ENCODE data around the gene RBMS1. TPM values are rescaled to one million over a fixed set of nuclear protein-coding genes. Genes with fewer than 3 reads are reported as not detected.

RBMS1 gene
- total RNA-seq = 60.8 TPM
- long read RNA-seq, full-length matches to known transcripts = 20 of 71 reads
- long read RNA-seq, partial matches to known transcripts = 6 of 71 reads
- long read RNA-seq, other reads (novel, unspliced or antisense) = 45 of 71 reads

- intact Hi-C loops (cut with micrococcal nuclease) = no loop called here
- ATAC-seq (peak; percentile 81), DNase-seq (peak; percentile 79)
These were observed at the start of gene RBMS1 for GRCh38 chr2:160493227-160494028. RBMS1 (minus strand) TSS chr2:160493807; CDS start chr2:160493363, 444 bp downstream.

- intact Hi-C loops (cut with micrococcal nuclease) = no loop called here
- ATAC-seq (no peak), DNase-seq (no peak)
These were observed 48.1 kb upstream of the RBMS1 start for GRCh38 chr2:160541745-160542144.

GRCh38 chr2:160538559-160539355 is 45.1 kb upstream of the RBMS1 start:
- peak; percentile 49 for DNase-seq
- ATAC-seq = peak; percentile 97
- intact Hi-C loops (cut with micrococcal nuclease) = no loop called here

DNA sequence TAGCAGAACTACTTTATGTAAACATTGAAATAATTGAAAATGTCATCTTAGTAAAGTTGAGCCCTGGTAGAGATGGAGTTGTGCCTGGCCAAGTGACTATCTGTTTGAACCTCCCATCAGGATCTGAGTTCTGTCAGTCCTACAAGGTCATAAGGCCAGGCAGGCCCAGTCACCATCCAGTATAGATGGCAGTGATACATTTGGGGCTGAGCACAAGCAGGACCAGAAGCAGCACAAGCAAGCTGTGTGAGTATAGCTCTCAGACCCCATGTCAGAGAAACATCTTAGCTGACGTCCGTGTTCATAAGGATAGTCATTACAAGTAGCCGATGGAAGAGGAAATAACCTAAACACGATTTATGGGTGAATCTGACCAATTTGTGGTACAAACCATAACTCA is 44.5 kb upstream of the RBMS1 start:
- ATAC-seq (peak; percentile 43), DNase-seq (no peak)
- intact Hi-C loops (cut with micrococcal nuclease) = no loop called here

GRCh38 chr2:160534996-160535395 is 41.4 kb upstream of the RBMS1 start:
- no peak for DNase-seq
- no peak for ATAC-seq
- intact Hi-C loops (cut with micrococcal nuclease) = no loop called here

DNA sequence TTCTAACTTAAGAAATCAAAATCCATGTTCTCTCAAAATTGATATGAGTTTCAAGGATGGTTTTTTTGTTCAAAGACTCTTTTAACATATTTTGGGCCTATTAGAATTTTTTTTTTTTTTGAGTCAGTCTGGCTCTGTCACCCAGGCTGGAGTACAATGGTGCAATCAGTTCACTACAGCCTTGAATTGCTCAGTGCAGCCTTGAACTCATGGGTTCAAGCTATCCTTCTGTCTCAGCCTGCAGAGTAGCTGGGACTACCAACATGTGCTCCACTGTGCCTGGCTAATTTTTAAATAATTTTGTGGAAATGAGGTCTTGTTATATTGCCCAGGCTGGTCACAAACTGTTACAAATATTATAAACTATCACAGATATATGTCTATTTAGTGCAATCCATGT is 40.6 kb upstream of the RBMS1 start:
- intact Hi-C loops (cut with micrococcal nuclease) = no loop called here
- no peak for ATAC-seq
- DNase-seq = no peak

- no peak for DNase-seq
- intact Hi-C loops (cut with micrococcal nuclease) = no loop called here
- peak; percentile 85 for ATAC-seq
These were observed 39.9 kb upstream of the RBMS1 start for GRCh38 chr2:160533482-160533881.

GRCh38 chr2:160532388-160532787 is 38.8 kb upstream of the RBMS1 start:
- no peak for DNase-seq

DNA sequence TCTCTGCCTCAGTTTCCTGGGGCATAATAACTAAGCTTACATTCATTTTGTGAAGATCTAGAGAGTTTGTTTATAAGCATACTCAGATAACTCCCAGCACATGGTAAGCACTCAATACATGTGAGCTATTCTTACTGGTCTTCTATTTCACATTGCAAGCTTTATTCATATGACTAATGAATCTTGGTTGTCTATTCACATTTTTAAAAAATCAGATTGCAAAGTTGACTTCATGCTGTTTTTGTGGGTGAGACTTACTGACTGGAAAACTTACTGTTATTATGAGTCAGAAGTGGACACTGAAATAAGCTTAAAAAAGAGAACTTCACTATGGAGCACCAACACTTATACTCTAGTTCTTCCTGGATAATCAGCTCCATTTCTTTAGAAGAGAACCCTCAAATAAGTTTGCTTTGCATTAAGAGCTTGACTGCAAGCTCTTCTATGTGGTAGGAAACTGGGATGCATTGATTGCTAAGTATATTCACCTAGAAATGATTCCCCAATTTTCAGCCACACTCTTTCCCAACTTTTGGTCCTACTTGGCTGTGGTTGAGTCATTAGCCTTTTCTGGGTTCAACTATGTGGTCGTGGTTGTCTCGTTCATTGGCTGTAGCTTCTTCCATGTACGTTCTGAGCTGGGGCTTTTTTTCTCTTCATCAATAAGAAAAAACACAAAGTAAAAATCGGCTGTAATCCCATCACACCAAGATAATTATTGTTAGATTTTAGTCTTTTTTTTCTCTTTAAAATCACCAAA is 29.5 kb upstream of the RBMS1 start:
- intact Hi-C loops (cut with micrococcal nuclease) = no loop called here
- no peak for ATAC-seq
- no peak for DNase-seq

More at GRCh38 chr2:160532388-160532787, 38.8 kb upstream of the RBMS1 start:
- intact Hi-C loops (cut with micrococcal nuclease) = no loop called here
- no peak for ATAC-seq

- ATAC-seq (no peak), DNase-seq (no peak)
- intact Hi-C loops (cut with micrococcal nuclease) = no loop called here
These were observed 24.1 kb upstream of the RBMS1 start for GRCh38 chr2:160517731-160518130.

DNA sequence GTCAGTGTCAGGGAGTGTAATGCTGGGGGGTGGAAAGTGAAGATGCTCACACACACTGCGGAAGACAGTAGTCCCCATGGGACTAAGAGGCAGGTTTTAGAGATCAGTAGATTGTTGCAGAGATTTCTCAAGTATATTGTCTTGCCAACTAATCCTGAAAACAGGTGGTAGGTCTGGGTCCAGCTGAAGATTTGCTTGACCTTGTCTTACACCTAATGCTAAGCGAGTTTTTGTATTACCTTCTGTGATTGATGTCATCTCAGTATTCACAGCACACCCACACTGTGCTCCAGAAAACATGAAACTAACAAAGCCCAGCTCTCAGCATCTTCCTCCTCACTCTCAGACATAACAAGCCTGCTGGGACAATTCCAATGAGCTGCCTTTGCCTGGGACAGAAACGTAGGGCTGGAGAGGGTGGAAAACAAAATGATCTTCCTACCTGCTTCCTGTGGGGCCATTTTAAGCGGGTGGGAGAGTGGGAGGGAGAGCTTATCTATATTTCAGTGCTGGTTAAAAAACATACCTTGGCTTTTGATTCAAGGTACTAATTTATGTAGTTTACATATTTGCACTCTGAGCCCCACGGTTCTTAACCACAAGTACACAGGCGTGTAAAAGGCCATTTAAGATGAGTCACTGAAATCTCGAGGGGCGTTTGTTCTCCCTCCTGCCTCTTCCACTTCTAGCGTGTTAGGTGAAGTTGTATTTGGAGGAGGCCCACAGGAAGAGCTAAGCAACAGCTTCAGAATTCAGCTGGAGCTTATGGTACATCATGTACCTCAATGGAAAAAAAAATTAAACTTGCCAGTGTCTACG is 23.1 kb upstream of the RBMS1 start:
- ATAC-seq (peak; percentile 19), DNase-seq (no peak)
- intact Hi-C loops (cut with micrococcal nuclease) = no loop called here

DNA sequence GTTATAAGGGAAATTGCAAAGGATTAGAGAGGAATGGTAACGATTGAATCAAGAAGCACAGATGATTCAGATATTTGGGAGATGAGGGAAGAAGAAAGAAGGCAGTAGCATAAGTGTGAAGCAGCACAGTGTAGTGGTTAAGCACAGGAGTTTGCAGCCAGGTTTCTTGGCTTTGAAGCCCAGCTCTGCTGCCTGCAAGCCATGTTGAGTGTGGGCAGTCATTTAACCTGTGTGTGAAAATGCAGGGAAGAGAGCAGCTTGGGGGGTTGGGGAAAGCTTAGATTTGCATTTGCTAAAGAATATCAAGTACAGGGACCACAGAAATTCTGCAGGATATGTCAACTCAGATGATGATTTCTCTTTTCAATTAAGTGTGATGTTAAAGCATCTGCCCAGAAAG is 21.5 kb upstream of the RBMS1 start:
- intact Hi-C loops (cut with micrococcal nuclease) = no loop called here
- ATAC-seq (no peak), DNase-seq (no peak)

- peak; percentile 89 for ATAC-seq
- DNase-seq = peak; percentile 38
These were observed 19.5 kb upstream of the RBMS1 start for GRCh38 chr2:160513120-160513519.

DNA sequence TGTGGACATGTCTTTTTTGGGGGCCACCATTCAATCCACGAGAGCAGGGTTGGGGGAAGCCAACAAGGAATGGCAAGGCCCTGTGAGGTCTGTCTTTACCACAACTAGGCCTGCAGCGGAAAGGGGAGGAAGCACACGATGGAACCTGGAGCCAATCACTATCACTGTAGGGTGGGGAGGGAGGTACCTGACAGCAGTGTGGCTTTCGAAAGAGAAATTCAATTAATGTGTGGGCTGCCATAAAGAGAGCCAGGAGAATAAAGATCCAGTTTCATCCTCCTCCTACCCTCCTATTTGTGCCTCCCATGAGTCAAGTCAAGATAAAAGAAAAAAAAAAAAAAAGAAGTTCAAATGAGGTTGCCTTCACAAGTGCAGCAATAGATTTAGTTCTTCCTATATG is 18.9 kb upstream of the RBMS1 start:
- ATAC-seq (peak; percentile 22), DNase-seq (no peak)
- intact Hi-C loops (cut with micrococcal nuclease) = no loop called here

More at GRCh38 chr2:160513120-160513519, 19.5 kb upstream of the RBMS1 start:
- intact Hi-C loops (cut with micrococcal nuclease) = no loop called here

DNA sequence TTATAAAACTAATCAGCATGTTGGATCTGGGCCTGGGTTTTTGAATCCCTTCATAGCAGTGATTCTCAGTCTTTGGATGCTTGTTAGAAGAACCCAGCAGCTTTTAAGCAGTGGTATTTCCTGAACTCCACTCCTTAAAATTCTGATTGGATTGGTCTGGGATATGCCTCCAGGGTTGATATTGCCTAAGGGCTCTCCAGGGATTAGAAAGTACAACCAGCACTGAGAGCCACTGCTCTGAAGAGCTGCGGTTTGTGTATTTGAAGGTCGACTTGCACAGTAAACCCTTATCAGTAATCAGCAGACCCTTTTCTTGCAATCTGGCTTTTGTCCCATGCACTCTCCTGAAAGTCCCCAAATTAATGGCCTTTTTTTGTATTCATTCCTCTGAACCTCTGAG is 17.0 kb upstream of the RBMS1 start:
- no peak for DNase-seq
- peak; percentile 58 for ATAC-seq
- intact Hi-C loops (cut with micrococcal nuclease) = no loop called here

DNA sequence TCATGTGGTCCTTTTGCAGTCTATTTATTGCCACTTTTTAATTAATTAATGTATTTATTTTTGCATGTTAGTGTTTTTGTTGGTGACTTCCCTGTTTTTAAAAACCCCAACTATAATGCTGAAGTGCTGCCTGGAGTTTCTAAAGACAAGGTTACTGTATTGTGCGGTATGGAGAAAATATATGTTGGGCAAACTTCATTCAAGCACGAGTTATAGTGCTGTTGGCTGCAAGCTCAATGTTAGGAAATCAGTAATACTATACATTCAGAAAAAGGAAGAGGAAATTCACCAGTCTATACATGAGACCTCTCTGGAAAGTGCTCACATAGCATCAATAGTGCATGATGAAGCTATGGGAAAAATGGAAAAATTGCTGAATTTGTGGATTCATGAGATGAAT is 15.4 kb upstream of the RBMS1 start:
- no peak for ATAC-seq
- intact Hi-C loops (cut with micrococcal nuclease) = no loop called here

GRCh38 chr2:160507464-160507863 is 13.9 kb upstream of the RBMS1 start:
- intact Hi-C loops (cut with micrococcal nuclease) = no loop called here
- ATAC-seq = no peak
- no peak for DNase-seq

More for the DNA sequence above, 15.4 kb upstream of the RBMS1 start:
- DNase-seq = no peak

GRCh38 chr2:160507046-160507407 is 13.4 kb upstream of the RBMS1 start:
- no peak for ATAC-seq
- intact Hi-C loops (cut with micrococcal nuclease) = no loop called here
- no peak for DNase-seq

Measured in left ventricle myocardium superior (tissue), 1 donor.